Tibial artery (tissue), 4 donors: Measurements from ENCODE around the gene TCF23.

Experiments
- DNase-seq, 2 donors: peaks; one replicate each; pipeline ENCODE4 v3.0.0-alpha.2; 2019
- H3K27ac ChIP-seq, 2 donors: fragments of 200-600 bp; sonication (generic) in 1 of 2; 1 replicate in 1 of 2; 2 replicates in 1 of 2; pipeline ENCODE4 v1.5.1; 2018 to 2019; ENCODE audit warnings: mild to moderate bottlenecking in 1 of 2
- H3K27me3 ChIP-seq, 2 donors: fragments of 200-600 bp; sonication (generic) in 1 of 2; one replicate each; pipeline versions ENCODE4 v1.5.1 to v1.6.0; 2016 to 2019
- H3K36me3 ChIP-seq, 3 donors: fragments of 200-600 bp; sonication (generic) in 2 of 3; one replicate each; pipeline ENCODE4 v1.5.1; 2016 to 2019; ENCODE audit warnings: mild to moderate bottlenecking in 2 of 3
- H3K4me1 ChIP-seq, 4 donors: fragments of 200-600 bp; sonication (generic) in 2 of 4; 1 replicate in 3 of 4; 2 replicates in 1 of 4; pipeline ENCODE4 v1.5.1; 2016 to 2019
- H3K4me3 ChIP-seq, 2 donors: fragments of 200-600 bp; sonication (generic) in 1 of 2; 1 replicate in 1 of 2; 2 replicates in 1 of 2; pipeline ENCODE4 v1.5.1; 2018 to 2019; ENCODE audit warnings: mild to moderate bottlenecking in 2 of 2
- H3K9me3 ChIP-seq, 3 donors: fragments of 200-600 bp; sonication (generic) in 1 of 3; one replicate each; pipeline ENCODE4 v1.5.1; 2016 to 2019
- CTCF ChIP-seq, 2 experiments: fragments of 200-600 bp in 1 of 2; fragments of 450-650 bp in 1 of 2; IDR thresholded peaks; one replicate each; pipeline ENCODE4 v1.5.1; 2017 to 2019; ENCODE audit warnings: antibody characterized with exemption in 2 of 2, mild to moderate bottlenecking in 1 of 2, moderate library complexity in 1 of 2
- intact Hi-C: fragments of 100-400 bp; cut with DNase I; formaldehyde crosslinking; loops from one replicate; pipeline ENCODE4 v1.15.0; 2023; ENCODE audit warnings: low total_unique reads

TCF23 gene

GRCh38 chr2:27182346-27182745 lies 33.5 kb downstream of the TCF23 start:
- intact Hi-C loops = no loop called here
- Histone ChIP-seq H3K9me3 (no peaks in the 10 kb centered on the region), H3K4me1 (peaks cover 0 to 44% (median 1%) of the 10 kb centered on the region in 4 donors), H3K27ac (no peak overlapping the region), H3K27me3 (peaks cover 0 to 6% of the 10 kb centered on the region in 2 donors), H3K4me3 (no peak overlapping the region), H3K36me3 (no peaks in the 10 kb centered on the region)
- DNase-seq = no peak
- no peak for TF ChIP-seq CTCF (IDR thresholded peaks at IDR 0.05)

GRCh38 chr2:27184115-27184514 lies 35.3 kb downstream of the TCF23 start:
- DNase-seq = peak; percentile 80 to 83
- intact Hi-C loops = no loop called here
- H3K4me3 ChIP-seq = no peak overlapping the region
- no peaks in the 10 kb centered on the region for H3K36me3 ChIP-seq
- no peak for TF ChIP-seq CTCF (IDR thresholded peaks at IDR 0.05)
- H3K9me3 ChIP-seq = no peaks in the 10 kb centered on the region
- H3K4me1 ChIP-seq = peaks cover 0 to 45% (median 1%) of the 10 kb centered on the region in 4 donors
- H3K27ac ChIP-seq = peak overlapping the region; percentile 59 to 66
- no peaks in the 10 kb centered on the region for H3K27me3 ChIP-seq

GRCh38 chr2:27185331-27186026 lies 36.7 kb downstream of the TCF23 start:
- Histone ChIP-seq H3K27me3 (no peaks in the 10 kb centered on the region), H3K9me3 (no peaks in the 10 kb centered on the region), H3K4me1 (peaks cover 0 to 38% (median 1%) of the 10 kb centered on the region in 4 donors), H3K4me3 (no peak overlapping the region), H3K36me3 (no peaks in the 10 kb centered on the region), H3K27ac (peak overlapping the region; percentile 59 to 66)
- intact Hi-C loops = no loop called here
- DNase-seq = peak; percentile 81 to 84
- TF ChIP-seq CTCF (IDR thresholded peaks at IDR 0.05) = no peak

GRCh38 chr2:27186613-27187345 lies 38.0 kb downstream of the TCF23 start:
- H3K9me3 ChIP-seq = no peaks in the 10 kb centered on the region
- H3K36me3 ChIP-seq = no peaks in the 10 kb centered on the region
- H3K4me3 ChIP-seq = no peak overlapping the region
- TF ChIP-seq CTCF (IDR thresholded peaks at IDR 0.05) = no peak
- intact Hi-C loops = no loop called here
- DNase-seq = peak in 1 of 2 donors; percentile 2
- H3K27me3 ChIP-seq = peaks cover 0 to 7% of the 10 kb centered on the region in 2 donors
- peak overlapping the region; percentile 59 to 66 for H3K27ac ChIP-seq
- H3K4me1 ChIP-seq = peaks cover 0 to 33% (median 1%) of the 10 kb centered on the region in 4 donors

GRCh38 chr2:27189989-27190388 lies 41.2 kb downstream of the TCF23 start:
- intact Hi-C loops = loop anchor here (5.0 kb wide), 1 partner anchor 93 kb away; no protein-coding TSS in a partner anchor
- H3K9me3 ChIP-seq = no peaks in the 10 kb centered on the region

More at GRCh38 chr2:27189989-27190388, 41.2 kb downstream of the TCF23 start:
- Histone ChIP-seq H3K27ac (no peak overlapping the region), H3K4me1 (peaks cover 0 to 23% (median 1%) of the 10 kb centered on the region in 4 donors), H3K36me3 (no peaks in the 10 kb centered on the region), H3K27me3 (peaks cover 0 to 17% of the 10 kb centered on the region in 2 donors), H3K4me3 (no peak overlapping the region)
- no peak for DNase-seq
- no peak for TF ChIP-seq CTCF (IDR thresholded peaks at IDR 0.05)
